SW480 (cell line): ENCODE measurements around the gene C12orf60.
A peak's percentile ranks its signal among the peaks of the same experiment; 100 is the strongest.

Source experiments
- DNase-seq: peaks from one replicate; pipeline ENCODE4 v3.0.0-alpha.2; 2016; ENCODE audit warnings: low spot score

The C12orf60 gene

GRCh38 chr12:14834509-14834908 is 31.0 kb downstream of the C12orf60 start:
- DNase-seq: no peak

- peak; percentile 45 for DNase-seq
Measured at GRCh38 chr12:14836336-14837210, 33.1 kb downstream of the C12orf60 start.

- DNase-seq: no peak
Measured at GRCh38 chr12:14839262-14839661, 35.8 kb downstream of the C12orf60 start.

GRCh38 chr12:14840616-14841015 is 37.1 kb downstream of the C12orf60 start:
- no peak for DNase-seq

GRCh38 chr12:14841761-14842160 is 38.3 kb downstream of the C12orf60 start:
- peak; percentile 11 for DNase-seq

- DNase-seq: no peak
Measured at GRCh38 chr12:14842315-14842714, 38.8 kb downstream of the C12orf60 start.

- DNase-seq: no peak
Measured at GRCh38 chr12:14843425-14843887, 40.0 kb downstream of the C12orf60 start, which contains the start of gene ART4. ART4 (minus strand) TSS chr12:14843526; CDS start chr12:14843113, 413 bp downstream.

- DNase-seq: no peak
Measured at GRCh38 chr12:14844401-14844800, 40.9 kb downstream of the C12orf60 start.

- peak; percentile 62 for DNase-seq
Measured at GRCh38 chr12:14845350-14845750, 41.9 kb downstream of the C12orf60 start.

- DNase-seq: no peak
Measured at GRCh38 chr12:14846042-14846587, 42.6 kb downstream of the C12orf60 start.

- no peak for DNase-seq
Measured at GRCh38 chr12:14846876-14847580, 43.6 kb downstream of the C12orf60 start.

GRCh38 chr12:14849661-14850060 is 46.2 kb downstream of the C12orf60 start:
- no peak for DNase-seq

- no peak for DNase-seq
Measured at GRCh38 chr12:14850929-14851663, 47.6 kb downstream of the C12orf60 start.

GRCh38 chr12:14852880-14853279 is 49.4 kb downstream of the C12orf60 start:
- DNase-seq: no peak

- no peak for DNase-seq
Measured at GRCh38 chr12:14853961-14854360, 50.5 kb downstream of the C12orf60 start.

- DNase-seq: no peak
Measured at GRCh38 chr12:14854586-14855183, 51.2 kb downstream of the C12orf60 start.

GRCh38 chr12:14858513-14858912 is 55.0 kb downstream of the C12orf60 start:
- DNase-seq: no peak

GRCh38 chr12:14860490-14860889 is 57.0 kb downstream of the C12orf60 start:
- DNase-seq: no peak

- DNase-seq: no peak
Measured at GRCh38 chr12:14868916-14869506, 65.5 kb downstream of the C12orf60 start.

GRCh38 chr12:14871247-14871646 is 67.8 kb downstream of the C12orf60 start:
- no peak for DNase-seq

- DNase-seq: no peak
Measured at GRCh38 chr12:14871886-14872285, 68.4 kb downstream of the C12orf60 start.
